MM.1S (cell line): Measurements from ENCODE around the gene PTH1R.

Source experiments
- DNase-seq: peaks from one replicate; pipeline ENCODE4 v3.0.0-alpha.2; 2015
- H2AFZ ChIP-seq: fragments of 300-600 bp; sonication (generic); 2 replicates; pipeline ENCODE4 v1.6.0; 2016; ENCODE audit warnings: antibody characterized with exemption, low read length
- H3F3A ChIP-seq: fragments of 300-600 bp; sonication (generic); 2 replicates; pipeline ENCODE4 v1.6.1; 2016; ENCODE audit warnings: mild to moderate bottlenecking, antibody characterized with exemption, low read length, moderate library complexity, mixed read lengths; ENCODE audit not compliant: insufficient read depth
- H3K27ac ChIP-seq: fragments of 300-600 bp; sonication (generic); 2 replicates; pipeline ENCODE4 v1.5.1; 2016; ENCODE audit warnings: mild to moderate bottlenecking, low read length
- H3K27me3 ChIP-seq: fragments of 300-600 bp; sonication (generic); replicated peaks from 2 replicates; pipeline ENCODE4 v1.6.0; 2016; ENCODE audit warnings: low read length; ENCODE audit not compliant: insufficient read depth
- H3K36me3 ChIP-seq: fragments of 300-600 bp; sonication (generic); replicated peaks from 2 replicates; pipeline ENCODE4 v1.6.1; 2016; ENCODE audit warnings: mild to moderate bottlenecking, low read length, mixed read lengths; ENCODE audit not compliant: insufficient read depth
- H3K4me1 ChIP-seq: fragments of 300-600 bp; sonication (generic); 2 replicates; pipeline ENCODE4 v1.6.1; 2016; ENCODE audit warnings: low read length, mixed read lengths
- H3K4me2 ChIP-seq: fragments of 300-600 bp; sonication (generic); 2 replicates; pipeline ENCODE4 v1.6.0; 2016; ENCODE audit warnings: low read depth, low read length
- H3K4me3 ChIP-seq: fragments of 300-600 bp; sonication (generic); 2 replicates; pipeline ENCODE4 v1.5.1; 2016; ENCODE audit warnings: low read length, mixed read lengths
- H3K79me2 ChIP-seq: fragments of 300-600 bp; sonication (generic); 2 replicates; pipeline ENCODE4 v1.6.1; 2016; ENCODE audit warnings: mixed run types, low read length, mixed read lengths
- H3K9ac ChIP-seq: fragments of 300-600 bp; sonication (generic); 2 replicates; pipeline ENCODE4 v1.6.1; 2016; ENCODE audit warnings: low read length, mixed read lengths
- H3K9me2 ChIP-seq: fragments of 300-600 bp; sonication (generic); replicated peaks from 2 replicates; pipeline ENCODE4 v1.6.1; 2016; ENCODE audit warnings: mild to moderate bottlenecking, low read length, mixed read lengths; ENCODE audit not compliant: insufficient read depth
- H3K9me3 ChIP-seq: fragments of 300-600 bp; sonication (generic); replicated peaks from 2 replicates; pipeline ENCODE4 v1.6.1; 2016; ENCODE audit warnings: mild to moderate bottlenecking, low read length, mixed read lengths; ENCODE audit not compliant: insufficient read depth
- H4K20me1 ChIP-seq: fragments of 300-600 bp; sonication (generic); 2 replicates; pipeline ENCODE4 v1.6.1; 2016; ENCODE audit warnings: mild to moderate bottlenecking, low read length, moderate library complexity, mixed read lengths; ENCODE audit not compliant: insufficient read depth
- CTCF ChIP-seq: fragments of 300-600 bp; sonication (generic); IDR thresholded peaks from 2 replicates; pipeline ENCODE4 v1.5.1; 2016; ENCODE audit warnings: antibody characterized with exemption, low read length, mixed read lengths
- EZH2 ChIP-seq: fragments of 300-600 bp; sonication (generic); optimal IDR thresholded peaks from 2 replicates; pipeline ENCODE3; 2017; ENCODE audit warnings: low read depth, mild to moderate bottlenecking, antibody characterized with exemption, low read length, mixed read lengths
- EZH2phosphoT487 ChIP-seq: fragments of 300-600 bp; sonication (generic); IDR thresholded peaks from 2 replicates; pipeline ENCODE4 v1.6.1; 2018; ENCODE audit warnings: antibody characterized with exemption, low read length

The PTH1R gene

GRCh38 chr3:46887980-46888494 lies 10.5 kb downstream of the PTH1R start:
- H3K4me1 ChIP-seq: 0 out of 2 replicates have a peak, but pooled peaks cover 3% of the 10 kb centered on the region
- H3K27ac ChIP-seq: no peak overlapping the region
- H3K36me3 ChIP-seq: no peaks in the 10 kb centered on the region
- DNase-seq: no peak
- no peak overlapping the region for H2AFZ ChIP-seq
- no peak overlapping the region for H3K9ac ChIP-seq
- H3K4me2 ChIP-seq: no peak overlapping the region
- no peaks in the 10 kb centered on the region for H3K9me3 ChIP-seq
- no peaks in the 10 kb centered on the region for H3K79me2 ChIP-seq
- no peak overlapping the region for H3K4me3 ChIP-seq
- no peak for TF ChIP-seq EZH2phosphoT487
- TF ChIP-seq CTCF: no peak
- TF ChIP-seq EZH2: no peak
- no peaks in the 10 kb centered on the region for H3K9me2 ChIP-seq
- H3F3A ChIP-seq: no peaks in the 10 kb centered on the region
- H4K20me1 ChIP-seq: no peaks in the 10 kb centered on the region
- peaks cover 55% of the 10 kb centered on the region for H3K27me3 ChIP-seq

GRCh38 chr3:46888705-46889104 lies 11.2 kb downstream of the PTH1R start:
- H3K27me3 ChIP-seq: peaks cover 51% of the 10 kb centered on the region
- H3K9me3 ChIP-seq: no peaks in the 10 kb centered on the region
- H3K4me3 ChIP-seq: no peak overlapping the region
- DNase-seq: no peak
- no peak for TF ChIP-seq CTCF
- no peak for TF ChIP-seq EZH2phosphoT487
- no peak for TF ChIP-seq EZH2
- no peak overlapping the region for H2AFZ ChIP-seq
- H3K4me1 ChIP-seq: 0 out of 2 replicates have a peak, but pooled peaks cover 3% of the 10 kb centered on the region
- H3K36me3 ChIP-seq: no peaks in the 10 kb centered on the region
- H3K79me2 ChIP-seq: no peaks in the 10 kb centered on the region
- H3K9me2 ChIP-seq: no peaks in the 10 kb centered on the region
- no peaks in the 10 kb centered on the region for H4K20me1 ChIP-seq
- no peaks in the 10 kb centered on the region for H3F3A ChIP-seq
- H3K27ac ChIP-seq: no peak overlapping the region
- no peak overlapping the region for H3K9ac ChIP-seq
- H3K4me2 ChIP-seq: no peak overlapping the region

GRCh38 chr3:46889381-46890110 lies 12.0 kb downstream of the PTH1R start:
- Histone ChIP-seq H2AFZ (no peak overlapping the region), H3F3A (no peaks in the 10 kb centered on the region), H3K9me2 (no peaks in the 10 kb centered on the region), H3K4me1 (0 out of 2 replicates have a peak, but pooled peaks cover 3% of the 10 kb centered on the region), H4K20me1 (no peaks in the 10 kb centered on the region), H3K27me3 (peaks cover 43% of the 10 kb centered on the region), H3K9me3 (no peaks in the 10 kb centered on the region), H3K4me2 (no peak overlapping the region), H3K79me2 (no peaks in the 10 kb centered on the region), H3K4me3 (no peak overlapping the region), H3K9ac (no peak overlapping the region), H3K27ac (no peak overlapping the region), H3K36me3 (no peaks in the 10 kb centered on the region)
- TF ChIP-seq CTCF: no peak
- TF ChIP-seq EZH2phosphoT487: no peak
- TF ChIP-seq EZH2: no peak
- no peak for DNase-seq
